ENCODE results near the gene GAPVD1. TPM values are rescaled to one million over a fixed set of nuclear protein-coding genes. Genes with fewer than 3 reads are reported as not detected.
"Not testable (repeated sequence)": the region's sequence is repeated elsewhere in the genome, so short reads cannot be mapped to it uniquely, and the experiment has no call there.

Gene GAPVD1
- total RNA-seq, 2 experiments from 2014 or later, result 47.7 to 49.6 TPM

GRCh38 chr9:125286935-125287433 is 25.4 kb downstream of the GAPVD1 start:
- H3K9me3 Mint-ChIP-seq; H3K4me3 Mint-ChIP-seq; H3K4me1 Mint-ChIP-seq; POLR2A ChIA-PET; H3K27ac Mint-ChIP-seq; DNase-seq; H3K27me3 Mint-ChIP-seq; H3K36me3 Mint-ChIP-seq (ENCODE audit: low read depth): not testable (repeated sequence)
- CTCF ChIA-PET, result interaction anchor here (0.7 kb wide), 1 partner anchor 17 kb away, joined by 3 read pairs; no protein-coding TSS in a partner anchor

DNA sequence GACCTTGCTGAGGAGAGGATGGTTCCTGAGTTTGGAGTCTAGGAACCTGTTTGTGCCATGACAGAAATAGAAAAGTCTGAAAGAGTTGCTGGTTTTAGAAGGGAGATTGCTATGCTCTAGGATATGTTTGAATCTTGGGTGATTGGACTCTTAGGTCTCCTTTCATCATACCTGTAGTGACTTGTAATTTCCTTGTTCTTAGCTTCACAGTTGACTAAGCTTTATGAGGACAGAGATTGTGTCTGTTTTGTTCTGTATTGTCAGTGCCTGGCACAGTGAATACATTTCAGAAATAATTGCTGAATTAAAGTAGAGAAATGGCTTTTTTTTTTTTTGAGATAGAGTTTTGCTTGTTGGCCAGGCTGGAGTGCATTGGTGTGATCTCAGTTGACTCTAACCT is 31.5 kb downstream of the GAPVD1 start:
- H3K36me3 Mint-ChIP-seq (ENCODE audit: low read depth), result peaks cover 7% of the 10 kb centered on the region
- no peak overlapping the region for H3K27ac Mint-ChIP-seq
- no peaks in the 10 kb centered on the region for H3K27me3 Mint-ChIP-seq
- DNase-seq, result no peak
- no peak overlapping the region for H3K4me3 Mint-ChIP-seq
- H3K4me1 Mint-ChIP-seq, result peaks cover 2% of the 10 kb centered on the region
- POLR2A ChIA-PET, result no interaction called here
- H3K9me3 Mint-ChIP-seq, result no peaks in the 10 kb centered on the region
- CTCF ChIA-PET, result interaction anchor here (0.6 to 0.8 kb wide), 3 partner anchors 52 to 324 kb away, joined by 3 to 5 read pairs (median 3); partner anchors contain the start of gene HSPA5

- DNase-seq, result no peak
- no peak overlapping the region for H3K4me3 Mint-ChIP-seq
- H3K36me3 Mint-ChIP-seq (ENCODE audit: low read depth), result peaks cover 11% of the 10 kb centered on the region
- H3K27me3 Mint-ChIP-seq, result no peaks in the 10 kb centered on the region
- no peaks in the 10 kb centered on the region for H3K9me3 Mint-ChIP-seq
- POLR2A ChIA-PET, result interaction anchor here (1.5 kb wide), 1 partner anchor 54 kb away, joined by 3 read pairs; no protein-coding TSS in a partner anchor
- H3K4me1 Mint-ChIP-seq, result peaks cover 2% of the 10 kb centered on the region
- no peak overlapping the region for H3K27ac Mint-ChIP-seq
- CTCF ChIA-PET, result interaction anchor here (0.7 to 1.4 kb wide), 2 partner anchors 12 to 1409 kb away, joined by 4 to 5 read pairs; no protein-coding TSS in a partner anchor
Observed at GRCh38 chr9:125295657-125296056, 34.0 kb downstream of the GAPVD1 start.

DNA sequence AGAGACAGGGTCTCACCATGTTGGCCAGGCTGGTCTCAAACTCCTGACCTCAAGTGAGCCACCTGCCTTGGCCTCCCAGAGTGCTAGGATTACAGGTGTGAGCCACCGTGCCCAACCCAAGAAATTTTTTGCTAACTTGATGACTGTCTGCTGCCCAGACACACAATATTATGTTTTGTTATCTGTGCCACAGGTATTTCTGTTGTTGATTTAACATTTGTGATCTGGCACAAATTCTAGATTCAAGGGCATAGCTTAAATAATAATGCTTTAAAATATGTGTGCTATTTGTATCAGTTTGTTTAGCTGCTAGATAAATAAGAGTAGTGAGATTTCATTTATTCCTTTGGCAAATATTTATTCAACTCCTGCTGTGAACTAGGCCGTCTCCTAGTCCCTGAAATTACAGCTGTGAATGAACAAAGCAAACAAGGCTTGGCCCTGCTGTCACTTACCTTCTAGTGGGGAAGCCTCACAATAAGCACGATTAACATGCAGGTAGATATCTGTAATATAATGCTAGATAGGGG is 35.3 kb downstream of the GAPVD1 start:
- CTCF ChIA-PET, result no interaction called here
- H3K4me1 Mint-ChIP-seq, result peaks cover 2% of the 10 kb centered on the region
- H3K27me3 Mint-ChIP-seq, result no peaks in the 10 kb centered on the region
- POLR2A ChIA-PET, result no interaction called here
- no peaks in the 10 kb centered on the region for H3K9me3 Mint-ChIP-seq
- peaks cover 16% of the 10 kb centered on the region for H3K36me3 Mint-ChIP-seq (ENCODE audit: low read depth)
- no peak overlapping the region for H3K27ac Mint-ChIP-seq
- DNase-seq, result no peak
- H3K4me3 Mint-ChIP-seq, result no peak overlapping the region

GRCh38 chr9:125297917-125298316 is 36.3 kb downstream of the GAPVD1 start:
- no peak overlapping the region for H3K4me3 Mint-ChIP-seq
- ChIA-PET POLR2A (no interaction called here), CTCF (interaction anchor here (0.7 kb wide), 1 partner anchor 1560 kb away, joined by 3 read pairs; no protein-coding TSS in a partner anchor)
- H3K27ac Mint-ChIP-seq, result no peak overlapping the region
- peaks cover 2% of the 10 kb centered on the region for H3K4me1 Mint-ChIP-seq
- no peaks in the 10 kb centered on the region for H3K9me3 Mint-ChIP-seq
- H3K27me3 Mint-ChIP-seq, result no peaks in the 10 kb centered on the region
- H3K36me3 Mint-ChIP-seq (ENCODE audit: low read depth), result peaks cover 26% of the 10 kb centered on the region
- no peak for DNase-seq

- ChIA-PET CTCF (no interaction called here), POLR2A (interaction anchor here (1.0 kb wide), 1 partner anchor 61 kb away, joined by 4 read pairs; the partner anchor contains the start of gene HSPA5)
- no peak for DNase-seq
- Mint-ChIP-seq H3K27ac (no peak overlapping the region), H3K4me1 (peaks cover 2% of the 10 kb centered on the region), H3K4me3 (no peak overlapping the region), H3K9me3 (no peaks in the 10 kb centered on the region), H3K27me3 (no peaks in the 10 kb centered on the region), H3K36me3 (ENCODE audit: low read depth) (peaks cover 43% of the 10 kb centered on the region)
Observed at GRCh38 chr9:125302241-125302640, 40.6 kb downstream of the GAPVD1 start.

- DNase-seq, result no peak
- Mint-ChIP-seq H3K27me3 (no peaks in the 10 kb centered on the region), H3K9me3 (no peaks in the 10 kb centered on the region), H3K4me1 (no peaks in the 10 kb centered on the region), H3K4me3 (no peak overlapping the region), H3K36me3 (ENCODE audit: low read depth) (peaks cover 48% of the 10 kb centered on the region), H3K27ac (no peak overlapping the region)
- ChIA-PET CTCF (interaction anchor here (1.7 kb wide), 1 partner anchor 11 kb away, joined by 4 read pairs; no protein-coding TSS in a partner anchor), POLR2A (no interaction called here)
Observed at GRCh38 chr9:125304273-125304672, 42.6 kb downstream of the GAPVD1 start.

GRCh38 chr9:125312411-125312810 is 50.8 kb downstream of the GAPVD1 start:
- peaks cover 62% of the 10 kb centered on the region for H3K36me3 Mint-ChIP-seq (ENCODE audit: low read depth)
- H3K4me3 Mint-ChIP-seq, result no peak overlapping the region
- no peaks in the 10 kb centered on the region for H3K4me1 Mint-ChIP-seq
- no peak overlapping the region for H3K27ac Mint-ChIP-seq
- no peak for DNase-seq
- ChIA-PET POLR2A (no interaction called here), CTCF (no interaction called here)
- H3K27me3 Mint-ChIP-seq, result no peaks in the 10 kb centered on the region
- peaks cover 2% of the 10 kb centered on the region for H3K9me3 Mint-ChIP-seq

DNA sequence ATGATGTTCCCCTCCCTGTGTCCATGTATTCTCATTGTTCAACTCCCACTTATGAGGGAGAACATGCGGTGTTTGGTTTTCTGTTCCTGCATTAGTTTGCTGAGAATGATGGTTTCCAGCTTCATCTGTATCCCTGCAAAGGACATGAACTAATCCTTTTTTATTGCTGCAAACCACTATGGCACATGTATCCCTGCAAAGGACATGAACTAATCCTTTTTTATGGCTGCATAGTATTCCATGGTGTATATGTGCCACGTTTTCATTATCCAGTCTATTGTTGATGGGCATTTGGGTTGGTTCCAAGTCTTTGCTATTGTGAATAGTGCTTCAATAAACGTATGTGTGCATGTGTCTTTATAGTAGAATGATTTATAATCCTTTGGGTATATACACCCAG is 54.7 kb downstream of the GAPVD1 start:
- H3K9me3 Mint-ChIP-seq, H3K27ac Mint-ChIP-seq, CTCF ChIA-PET, H3K4me3 Mint-ChIP-seq, POLR2A ChIA-PET, H3K27me3 Mint-ChIP-seq, DNase-seq, H3K4me1 Mint-ChIP-seq: not testable (repeated sequence)
- H3K36me3 Mint-ChIP-seq (ENCODE audit: low read depth), result peaks cover 65% of the 10 kb centered on the region

GRCh38 chr9:125317704-125318103 is 56.1 kb downstream of the GAPVD1 start:
- no peaks in the 10 kb centered on the region for H3K27me3 Mint-ChIP-seq
- ChIA-PET CTCF (no interaction called here), POLR2A (no interaction called here)
- H3K36me3 Mint-ChIP-seq (ENCODE audit: low read depth), result peaks cover 62% of the 10 kb centered on the region
- no peaks in the 10 kb centered on the region for H3K4me1 Mint-ChIP-seq
- no peak for DNase-seq
- H3K27ac Mint-ChIP-seq, result no peak overlapping the region
- peaks cover 6% of the 10 kb centered on the region for H3K9me3 Mint-ChIP-seq
- no peak overlapping the region for H3K4me3 Mint-ChIP-seq

DNA sequence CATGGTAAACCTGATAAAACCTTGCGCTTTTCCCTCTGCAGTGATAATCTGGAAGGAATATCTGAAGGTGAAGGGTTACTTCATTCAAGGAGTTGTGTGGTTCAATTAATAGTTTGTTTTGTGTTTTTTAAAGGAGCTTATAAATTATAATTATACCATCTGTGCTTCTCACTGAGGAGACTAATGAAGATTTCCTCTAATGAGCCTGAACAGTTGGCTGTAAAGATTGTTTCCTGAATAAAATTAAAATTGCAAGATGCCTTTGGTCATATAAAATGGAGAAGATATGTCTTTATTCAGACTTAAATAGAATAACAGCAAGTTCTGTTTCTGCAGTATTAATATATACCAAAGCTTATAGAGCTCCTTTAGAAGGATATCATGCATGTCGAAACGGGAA is 59.9 kb downstream of the GAPVD1 start:
- Mint-ChIP-seq H3K4me1 (no peaks in the 10 kb centered on the region), H3K36me3 (ENCODE audit: low read depth) (peaks cover 48% of the 10 kb centered on the region), H3K9me3 (peaks cover 4% of the 10 kb centered on the region), H3K27me3 (no peaks in the 10 kb centered on the region), H3K4me3 (no peak overlapping the region), H3K27ac (no peak overlapping the region)
- ChIA-PET CTCF (no interaction called here), POLR2A (no interaction called here)
- no peak for DNase-seq

DNA sequence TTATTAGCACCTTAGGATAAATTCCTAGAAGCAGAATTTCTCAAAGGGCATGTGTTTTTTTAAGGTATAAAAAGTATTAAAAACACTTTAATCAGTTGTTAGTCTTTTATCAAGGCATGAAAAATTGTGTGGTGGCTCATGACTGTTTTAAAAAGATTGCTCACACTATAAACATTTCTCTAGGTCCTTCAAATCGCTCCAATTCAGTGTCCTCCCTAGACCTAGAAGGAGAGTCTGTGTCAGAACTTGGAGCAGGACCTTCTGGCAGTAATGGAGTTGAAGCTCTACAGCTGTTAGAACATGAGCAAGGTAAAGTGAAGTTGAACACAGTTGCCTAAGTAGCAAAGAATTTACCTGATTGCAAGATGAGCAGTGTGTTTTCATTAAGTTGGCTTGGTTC is 62.0 kb downstream of the GAPVD1 start:
- Mint-ChIP-seq H3K9me3 (no peaks in the 10 kb centered on the region), H3K4me1 (no peaks in the 10 kb centered on the region), H3K4me3 (no peak overlapping the region), H3K36me3 (ENCODE audit: low read depth) (peaks cover 36% of the 10 kb centered on the region), H3K27ac (no peak overlapping the region), H3K27me3 (no peaks in the 10 kb centered on the region)
- CTCF ChIA-PET, result no interaction called here
- no peak for DNase-seq
- POLR2A ChIA-PET, result no interaction called here

GRCh38 chr9:125325826-125326225 is 64.2 kb downstream of the GAPVD1 start:
- H3K36me3 Mint-ChIP-seq (ENCODE audit: low read depth), result peaks cover 45% of the 10 kb centered on the region
- DNase-seq, result no peak
- CTCF ChIA-PET, result interaction anchor here (1.2 kb wide), 1 partner anchor 36 kb away, joined by 3 read pairs; no protein-coding TSS in a partner anchor
- no peak overlapping the region for H3K4me3 Mint-ChIP-seq
- POLR2A ChIA-PET, result no interaction called here
- H3K27ac Mint-ChIP-seq, result no peak overlapping the region
- no peaks in the 10 kb centered on the region for H3K9me3 Mint-ChIP-seq
- no peaks in the 10 kb centered on the region for H3K27me3 Mint-ChIP-seq
- H3K4me1 Mint-ChIP-seq, result peaks cover 1% of the 10 kb centered on the region

- ChIA-PET POLR2A (no interaction called here), CTCF (no interaction called here)
- no peak overlapping the region for H3K4me3 Mint-ChIP-seq
- H3K9me3 Mint-ChIP-seq, result no peaks in the 10 kb centered on the region
- peaks cover 14% of the 10 kb centered on the region for H3K4me1 Mint-ChIP-seq
- no peak overlapping the region for H3K27ac Mint-ChIP-seq
- H3K27me3 Mint-ChIP-seq, result no peaks in the 10 kb centered on the region
- no peak for DNase-seq
- H3K36me3 Mint-ChIP-seq (ENCODE audit: low read depth), result peaks cover 53% of the 10 kb centered on the region
Observed at GRCh38 chr9:125329978-125330377, 68.4 kb downstream of the GAPVD1 start.

Measured in activated CD4-positive, alpha-beta memory T cell treated with anti-CD3 and anti-CD28 coated beads, Interleukin-2, amount 10 ng/mL, durations not matched to agents 7 days and 5 days (primary cell).